GM21529 (cell line): Measurements from ENCODE around the gene PPFIBP2.

Experiments used
- ATAC-seq: cut with Tn5 transposase; IDR thresholded peaks from one replicate; pipeline ENCODE4 v1.9.1; 2021; ENCODE audit not compliant: unreplicated experiment

PPFIBP2 gene

GRCh38 chr11:7575841-7576725 is 62.3 kb downstream of the PPFIBP2 start:
- ATAC-seq: no peak

- ATAC-seq: no peak
Measured at GRCh38 chr11:7576726-7577290, 63.0 kb downstream of the PPFIBP2 start.

- ATAC-seq: no peak
Measured at GRCh38 chr11:7577291-7578190, 63.7 kb downstream of the PPFIBP2 start.

DNA sequence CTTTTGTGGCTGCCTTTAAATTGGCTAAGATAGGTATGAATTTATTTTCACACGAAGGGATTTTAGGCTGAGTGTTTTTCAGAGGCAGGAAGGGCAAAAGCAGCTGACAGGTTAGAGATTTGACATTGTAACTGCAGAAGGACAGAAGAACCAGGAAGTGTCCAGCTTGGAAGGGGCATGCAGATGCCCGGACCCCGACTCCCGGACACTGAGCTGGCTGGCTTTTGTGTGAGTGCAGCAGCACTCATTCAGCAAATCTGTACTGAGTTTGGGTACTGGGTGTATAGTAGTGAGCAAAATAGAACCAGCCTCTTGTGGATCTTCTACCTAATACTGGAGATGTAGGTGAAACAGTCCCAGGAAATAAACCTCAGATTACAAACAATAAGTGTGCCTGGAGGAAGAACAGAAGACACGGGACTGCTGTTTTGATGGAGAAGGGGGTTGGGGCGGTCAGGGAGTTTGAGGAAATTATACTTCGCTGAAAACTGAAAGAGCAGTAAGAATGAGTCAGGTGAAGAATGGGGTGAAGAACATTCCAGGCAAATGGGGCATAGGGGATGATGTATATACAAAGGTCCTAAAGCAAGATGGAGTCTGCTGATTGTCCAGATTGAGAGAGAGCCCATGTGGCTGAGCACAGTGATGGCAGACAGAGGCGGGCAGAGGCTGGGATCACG is 64.6 kb downstream of the PPFIBP2 start:
- no peak for ATAC-seq

DNA sequence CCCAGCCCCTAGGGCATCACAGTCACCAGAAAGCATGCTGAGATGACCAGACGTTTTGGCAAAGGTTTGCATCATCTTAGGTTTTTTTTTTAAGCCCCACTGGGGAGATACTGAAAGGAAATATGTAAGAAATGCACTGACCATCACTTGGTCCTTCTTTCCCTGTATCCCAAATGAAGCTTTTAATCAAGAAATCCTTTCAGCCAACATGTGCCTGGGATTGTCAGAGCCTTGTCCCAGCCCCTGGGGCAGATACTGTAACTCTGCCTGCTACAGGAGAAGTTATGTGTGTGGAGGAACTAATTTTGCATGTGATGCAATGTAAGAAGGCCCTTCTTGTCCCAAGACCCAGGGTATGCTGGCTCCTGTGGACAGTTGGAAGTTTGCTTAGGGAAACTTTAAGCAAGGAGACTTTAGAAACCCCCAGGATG is 65.6 kb downstream of the PPFIBP2 start:
- ATAC-seq: no peak

GRCh38 chr11:7581021-7581590 is 67.3 kb downstream of the PPFIBP2 start:
- no peak for ATAC-seq

- ATAC-seq: no peak
Measured at GRCh38 chr11:7582338-7582985, 68.7 kb downstream of the PPFIBP2 start.

DNA sequence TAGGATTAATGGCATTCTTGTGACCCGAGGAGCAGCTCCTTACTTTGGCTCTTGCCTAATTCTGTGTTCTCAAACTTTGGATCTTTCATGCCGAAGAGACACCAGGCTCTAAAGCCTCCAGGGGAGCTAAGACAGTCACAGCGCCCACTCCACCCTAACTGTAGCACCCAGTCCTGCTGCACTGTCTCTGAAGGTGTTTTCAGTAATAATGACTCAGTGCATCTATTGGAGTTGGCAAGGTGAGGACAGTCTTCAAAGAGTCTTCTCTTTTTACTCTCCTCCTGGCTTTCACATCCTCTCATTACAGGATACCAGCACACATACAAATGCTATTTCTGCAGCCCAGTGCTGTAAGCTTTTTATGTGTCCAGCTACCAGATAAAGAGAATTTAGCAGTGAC is 69.4 kb downstream of the PPFIBP2 start:
- ATAC-seq: no peak

- no peak for ATAC-seq
Measured at GRCh38 chr11:7584910-7585309, 71.1 kb downstream of the PPFIBP2 start.

DNA sequence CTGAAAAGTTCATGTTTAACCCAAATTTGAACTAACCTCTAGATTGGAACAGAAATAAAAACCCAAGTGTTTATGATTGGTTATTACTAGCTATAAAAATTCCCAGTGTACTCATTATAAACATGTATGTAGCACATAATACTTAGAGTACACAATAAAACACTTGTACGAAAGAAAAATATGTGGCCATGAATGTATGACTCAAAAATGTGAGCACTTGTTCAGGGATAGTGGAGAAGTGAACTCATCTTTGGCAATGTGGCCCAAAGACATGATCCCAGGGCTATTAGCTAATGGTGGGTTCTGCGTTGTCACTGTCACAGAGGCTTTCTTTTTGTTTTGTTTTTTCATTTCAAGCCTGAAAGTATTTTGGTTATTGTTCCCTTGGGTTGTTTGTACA is 72.0 kb downstream of the PPFIBP2 start:
- no peak for ATAC-seq

- ATAC-seq: no peak
Measured at GRCh38 chr11:7586376-7586775, 72.6 kb downstream of the PPFIBP2 start.

DNA sequence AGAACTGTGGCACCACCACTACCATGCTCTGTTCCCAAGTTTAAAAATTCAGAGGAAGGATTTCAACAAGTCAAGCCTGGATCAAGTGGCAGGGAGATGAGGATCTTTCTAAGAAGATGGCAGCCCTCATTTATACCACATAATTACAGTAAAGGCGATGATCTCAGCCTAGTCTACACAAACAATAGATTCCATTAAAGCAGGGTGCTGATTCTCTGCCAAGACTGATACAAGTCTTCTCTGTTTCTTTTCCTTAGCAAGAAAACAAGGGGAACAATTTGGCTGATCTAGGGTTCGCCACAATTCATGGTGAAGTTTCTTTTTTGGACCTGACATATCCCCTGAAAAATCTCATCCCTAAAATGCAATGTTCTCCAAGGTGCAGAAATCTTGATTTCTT is 73.9 kb downstream of the PPFIBP2 start:
- no peak for ATAC-seq

DNA sequence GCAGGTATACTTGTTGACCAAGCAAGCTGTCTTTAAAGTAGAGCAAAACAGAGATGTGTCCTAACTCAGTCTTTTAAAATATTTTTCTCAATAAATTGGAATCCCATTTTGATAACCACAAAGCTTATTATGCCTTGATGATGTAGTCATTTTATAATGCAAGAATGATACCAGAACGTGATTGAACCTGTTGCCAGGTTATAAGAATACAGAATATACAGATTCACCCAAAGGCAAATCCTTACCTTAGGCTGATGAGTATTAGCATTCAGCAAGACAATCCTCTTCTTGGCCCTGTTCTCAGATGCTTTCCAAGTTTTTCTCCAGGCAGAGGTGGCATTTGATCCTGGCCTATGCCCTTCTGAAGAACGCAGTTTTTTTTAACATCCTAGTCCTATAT is 76.1 kb downstream of the PPFIBP2 start:
- no peak for ATAC-seq

- ATAC-seq: no peak
Measured at GRCh38 chr11:7590529-7590928, 76.7 kb downstream of the PPFIBP2 start.

DNA sequence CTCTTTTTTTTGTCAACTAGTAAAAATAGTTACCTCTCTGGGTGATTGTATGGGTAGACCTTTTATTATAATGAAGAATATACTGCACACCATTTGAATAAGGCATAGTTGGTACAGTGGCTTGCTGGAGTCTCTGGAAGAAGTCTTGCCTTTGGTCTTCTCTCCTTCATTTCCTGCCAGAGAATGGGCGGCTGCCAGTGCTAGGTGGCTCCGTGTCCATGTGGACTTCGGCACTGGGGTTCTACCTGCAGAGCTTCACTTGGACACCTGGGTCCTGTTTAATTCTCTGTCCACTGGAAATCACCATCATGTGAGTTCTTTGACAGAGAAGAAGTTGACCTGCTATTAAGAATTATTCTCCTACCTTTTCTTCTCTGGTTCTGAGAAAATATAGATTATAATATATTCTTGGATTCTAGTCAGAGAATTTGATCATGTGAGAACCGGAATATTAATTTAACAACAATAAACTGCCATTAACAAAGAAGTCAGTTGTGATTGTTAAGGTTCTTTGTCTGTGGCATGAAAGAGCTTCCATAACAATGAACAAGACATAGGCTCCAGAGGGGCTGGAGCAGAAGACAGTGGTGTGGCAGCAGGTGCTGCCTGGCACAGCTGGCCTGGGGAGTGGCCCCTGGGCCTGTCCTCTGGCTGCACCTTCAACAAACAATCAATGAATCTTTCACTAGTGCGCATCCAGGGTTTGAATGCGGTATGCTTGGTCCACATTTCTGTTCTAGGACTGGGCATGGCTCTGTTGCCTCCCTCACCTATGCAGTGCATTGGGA is 77.5 kb downstream of the PPFIBP2 start:
- ATAC-seq: no peak

DNA sequence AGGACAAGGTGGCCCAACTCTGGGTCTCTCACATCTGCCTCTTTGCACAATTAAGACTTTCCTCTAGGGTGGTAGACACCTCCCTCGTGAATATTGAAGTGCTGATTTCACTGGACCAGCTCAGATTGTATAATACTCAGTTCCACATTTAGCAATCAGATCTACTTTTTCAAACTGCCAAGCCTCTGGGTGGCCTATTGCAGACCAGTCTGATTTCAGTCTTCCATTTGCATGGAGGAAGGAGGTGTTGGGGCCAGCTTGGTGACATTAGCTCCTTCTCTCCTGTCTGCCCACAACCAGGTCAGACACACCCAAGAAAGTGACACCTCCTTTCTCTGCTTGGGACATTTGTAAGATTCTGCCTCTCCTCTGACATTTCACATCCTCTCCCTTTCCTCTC is 78.2 kb downstream of the PPFIBP2 start:
- ATAC-seq: no peak

GRCh38 chr11:7592711-7593110 is 78.9 kb downstream of the PPFIBP2 start:
- no peak for ATAC-seq

- no peak for ATAC-seq
Measured at GRCh38 chr11:7593481-7593880, 79.7 kb downstream of the PPFIBP2 start.
